Measurements from ENCODE around the gene PLA2G2A.
"Not testable (repeated sequence)": the region's sequence is repeated elsewhere in the genome, so short reads cannot be mapped to it uniquely, and the experiment has no call there.

Gene PLA2G2A

GRCh38 chr1:19979494-19979977 is at the start of gene PLA2G2A:
Gene PLA2G2A, minus strand, starts transcription at chr1:19979618. Its CDS starts 845 bp downstream, at chr1:19978773.
- in situ Hi-C loops (cut with HindIII; ENCODE audit: low sequenced_read_pairs), result no loop called here

GRCh38 chr1:20028726-20029125 is 49.3 kb upstream of the PLA2G2A start:
- in situ Hi-C loops (cut with HindIII; ENCODE audit: low sequenced_read_pairs), result no loop called here

GRCh38 chr1:20028125-20028524 is 48.7 kb upstream of the PLA2G2A start:
- in situ Hi-C loops (cut with HindIII; ENCODE audit: low sequenced_read_pairs), result no loop called here

- in situ Hi-C loops (cut with HindIII; ENCODE audit: low sequenced_read_pairs), result no loop called here
These were observed 38.3 kb upstream of the PLA2G2A start for GRCh38 chr1:20017741-20018140.

GRCh38 chr1:20014153-20014552 is 34.7 kb upstream of the PLA2G2A start:
- in situ Hi-C loops (cut with HindIII; ENCODE audit: low sequenced_read_pairs), result no loop called here

- in situ Hi-C loops (cut with HindIII; ENCODE audit: low sequenced_read_pairs), result no loop called here
These were observed 30.6 kb upstream of the PLA2G2A start for GRCh38 chr1:20010016-20010415.

GRCh38 chr1:20009212-20009611 is 29.8 kb upstream of the PLA2G2A start:
- in situ Hi-C loops (cut with HindIII; ENCODE audit: low sequenced_read_pairs), result no loop called here

- in situ Hi-C loops (cut with HindIII; ENCODE audit: low sequenced_read_pairs), result no loop called here
These were observed 29.0 kb upstream of the PLA2G2A start for GRCh38 chr1:20008391-20008841.

- in situ Hi-C loops (cut with HindIII; ENCODE audit: low sequenced_read_pairs), result not testable (repeated sequence)
These were observed 19.4 kb upstream of the PLA2G2A start for GRCh38 chr1:19998823-19999222.

- in situ Hi-C loops (cut with HindIII; ENCODE audit: low sequenced_read_pairs), result no loop called here
These were observed 11.3 kb upstream of the PLA2G2A start for GRCh38 chr1:19990689-19991088.

GRCh38 chr1:19990182-19990582 is 10.8 kb upstream of the PLA2G2A start:
- in situ Hi-C loops (cut with HindIII; ENCODE audit: low sequenced_read_pairs), result not testable (repeated sequence)

GRCh38 chr1:19988267-19989006 is 9.0 kb upstream of the PLA2G2A start:
- in situ Hi-C loops (cut with HindIII; ENCODE audit: low sequenced_read_pairs), result no loop called here

- in situ Hi-C loops (cut with HindIII; ENCODE audit: low sequenced_read_pairs), result no loop called here
These were observed 8.3 kb upstream of the PLA2G2A start for GRCh38 chr1:19987719-19988118.

- in situ Hi-C loops (cut with HindIII; ENCODE audit: low sequenced_read_pairs), result not testable (repeated sequence)
These were observed 5.1 kb upstream of the PLA2G2A start for GRCh38 chr1:19984409-19985016.

- in situ Hi-C loops (cut with HindIII; ENCODE audit: low sequenced_read_pairs), result no loop called here
These were observed 2.3 kb upstream of the PLA2G2A start for GRCh38 chr1:19981507-19982312.

GRCh38 chr1:19981170-19981506 is 1.7 kb upstream of the PLA2G2A start:
- in situ Hi-C loops (cut with HindIII; ENCODE audit: low sequenced_read_pairs), result no loop called here

- in situ Hi-C loops (cut with HindIII; ENCODE audit: low sequenced_read_pairs), result no loop called here
These were observed 896 bp upstream of the PLA2G2A start for GRCh38 chr1:19980314-19980713.

- in situ Hi-C loops (cut with HindIII; ENCODE audit: low sequenced_read_pairs), result no loop called here
These were observed 1.3 kb downstream of the PLA2G2A start for GRCh38 chr1:19978143-19978542.

GRCh38 chr1:19976317-19977003 is 3.0 kb downstream of the PLA2G2A start:
- in situ Hi-C loops (cut with HindIII; ENCODE audit: low sequenced_read_pairs), result no loop called here

GRCh38 chr1:19975423-19976193 is 3.8 kb downstream of the PLA2G2A start:
- in situ Hi-C loops (cut with HindIII; ENCODE audit: low sequenced_read_pairs), result no loop called here

Data from endothelial cell of hepatic sinusoid (primary cell).